ENCODE results near the gene SETD4. TPM values are rescaled to one million over a fixed set of nuclear protein-coding genes. Genes with fewer than 3 reads are reported as not detected.
"Not testable (repeated sequence)": the region's sequence is repeated elsewhere in the genome, so short reads cannot be mapped to it uniquely, and the experiment has no call there.

The SETD4 gene
- total RNA-seq, 2 experiments from 2014 or later: 15.0 to 15.9 TPM

- peaks cover 1% of the 10 kb centered on the region for H3K4me1 Mint-ChIP-seq
- no peak overlapping the region for H3K4me3 Mint-ChIP-seq
- H3K9me3 Mint-ChIP-seq: peaks cover 7% of the 10 kb centered on the region
- no peak overlapping the region for H3K27ac Mint-ChIP-seq
- peaks cover 7% of the 10 kb centered on the region for H3K36me3 Mint-ChIP-seq
- DNase-seq: no peak
- H3K27me3 Mint-ChIP-seq: peaks cover 4% of the 10 kb centered on the region
Measured at GRCh38 chr21:36089946-36090345, 29.6 kb upstream of the SETD4 start.

DNA sequence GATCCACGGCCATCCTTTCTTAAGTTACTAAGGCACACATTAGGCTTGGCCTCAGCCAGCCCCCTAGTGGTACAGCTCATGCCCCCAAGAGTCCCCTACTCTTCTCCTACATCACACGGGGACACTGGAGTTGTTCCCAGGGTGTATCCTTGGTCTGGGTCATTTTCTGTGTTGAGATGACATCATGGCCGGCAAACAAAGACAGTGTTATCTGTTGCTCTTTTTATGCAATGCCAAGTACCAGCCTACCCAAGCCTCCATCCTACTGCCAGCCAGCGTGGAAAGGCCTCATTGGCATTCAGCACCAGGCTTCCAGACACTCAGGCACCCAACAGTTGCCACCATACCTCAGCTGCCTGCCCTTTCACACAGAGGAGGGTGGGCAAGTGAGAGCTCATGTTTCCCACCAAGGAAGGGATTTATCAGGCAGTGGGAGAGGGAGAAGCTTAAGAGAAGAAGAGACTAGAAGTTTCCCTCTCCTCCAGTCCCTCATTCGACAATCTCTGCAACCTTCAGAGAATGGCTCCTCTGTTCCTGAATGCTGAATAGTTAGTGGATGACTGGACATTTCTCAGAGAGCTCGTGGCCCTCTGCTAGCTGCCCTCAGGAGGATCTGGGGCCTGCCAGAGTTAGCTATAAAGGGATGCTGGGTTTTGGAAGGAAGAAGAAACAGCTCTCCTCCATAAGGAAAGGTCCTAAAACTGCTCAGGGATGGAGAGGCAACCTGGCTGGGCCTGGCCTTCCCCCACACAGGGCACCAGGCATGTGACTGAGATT lies 27.2 kb upstream of the SETD4 start:
- Mint-ChIP-seq H3K27ac (no peak overlapping the region), H3K27me3 (no peaks in the 10 kb centered on the region), H3K36me3 (no peaks in the 10 kb centered on the region), H3K4me3 (no peak overlapping the region), H3K9me3 (no peaks in the 10 kb centered on the region), H3K4me1 (peaks cover 1% of the 10 kb centered on the region)
- DNase-seq: no peak

DNA sequence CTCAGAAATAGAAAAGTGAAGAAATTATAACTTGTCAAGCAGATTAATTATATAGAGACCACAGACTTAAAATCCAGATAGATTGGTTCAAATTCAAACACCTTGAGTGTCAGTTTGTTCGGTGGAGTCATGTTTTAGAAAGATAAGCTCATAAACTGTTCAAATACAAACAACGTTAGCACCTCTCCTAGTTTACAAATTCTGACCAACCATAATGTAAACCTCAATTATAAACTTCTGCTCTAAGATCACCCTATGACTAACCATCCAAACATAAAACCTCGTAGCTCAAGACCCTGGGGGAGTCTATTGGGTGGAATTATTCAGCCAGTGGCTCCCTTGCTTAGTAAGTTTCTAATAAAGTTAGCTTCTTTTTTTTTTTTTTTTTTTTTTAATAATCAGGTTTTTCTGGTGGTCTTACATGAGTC lies 21.9 kb upstream of the SETD4 start:
- Mint-ChIP-seq H3K9me3 (no peaks in the 10 kb centered on the region), H3K36me3 (no peaks in the 10 kb centered on the region), H3K4me3 (no peak overlapping the region), H3K4me1 (peaks cover 13% of the 10 kb centered on the region), H3K27ac (no peak overlapping the region), H3K27me3 (no peaks in the 10 kb centered on the region)
- no peak for DNase-seq

DNA sequence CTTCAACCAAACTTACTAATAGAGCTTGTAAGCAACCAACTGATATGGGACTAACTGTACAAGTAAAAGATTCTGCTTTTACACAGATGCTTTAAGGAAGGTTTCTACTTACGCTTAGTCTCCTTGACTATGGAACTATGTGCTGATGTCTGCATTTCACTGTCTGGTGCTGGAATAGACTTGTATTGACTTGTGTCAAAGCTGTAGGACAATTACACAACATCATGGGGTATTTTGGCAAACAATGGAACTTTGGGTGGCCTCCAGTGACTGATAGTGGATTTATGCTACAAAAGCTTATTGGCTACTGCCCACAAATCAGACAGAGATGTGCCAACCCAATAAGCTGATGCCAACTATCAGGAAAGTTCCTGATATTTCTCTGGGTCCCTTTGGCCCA lies 20.1 kb upstream of the SETD4 start:
- Mint-ChIP-seq H3K4me1 (peaks cover 27% of the 10 kb centered on the region), H3K36me3 (peaks cover 2% of the 10 kb centered on the region), H3K9me3 (no peaks in the 10 kb centered on the region), H3K4me3 (no peak overlapping the region), H3K27ac (no peak overlapping the region), H3K27me3 (no peaks in the 10 kb centered on the region)
- no peak for DNase-seq

DNA sequence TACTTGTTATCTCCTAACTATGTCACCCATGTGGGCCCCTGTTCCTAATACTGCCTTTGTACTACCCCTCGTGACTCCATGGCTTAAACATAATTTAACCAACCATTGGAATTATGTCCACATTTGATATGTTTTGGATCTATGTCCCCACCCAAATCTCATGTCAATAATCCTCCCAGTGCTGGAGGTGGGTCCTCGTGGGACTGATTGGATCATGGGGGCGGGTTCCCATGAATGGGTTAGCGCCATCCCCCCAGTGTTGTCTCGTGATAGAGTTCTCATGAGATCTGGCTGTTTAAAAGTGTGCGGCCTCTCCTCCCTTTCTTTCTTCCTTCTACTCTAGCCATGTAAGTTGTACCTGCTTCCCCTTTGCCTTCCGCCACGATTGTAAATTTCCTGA lies 19.3 kb upstream of the SETD4 start:
- H3K4me3 Mint-ChIP-seq: peak overlapping the region; percentile 61
- H3K4me1 Mint-ChIP-seq: peaks cover 28% of the 10 kb centered on the region
- peak overlapping the region; percentile 91 for H3K27ac Mint-ChIP-seq
- no peak for DNase-seq
- no peaks in the 10 kb centered on the region for H3K9me3 Mint-ChIP-seq
- H3K27me3 Mint-ChIP-seq: no peaks in the 10 kb centered on the region
- H3K36me3 Mint-ChIP-seq: peaks cover 2% of the 10 kb centered on the region

- no peaks in the 10 kb centered on the region for H3K9me3 Mint-ChIP-seq
- peak overlapping the region; percentile 61 for H3K4me3 Mint-ChIP-seq
- peak overlapping the region; percentile 91 for H3K27ac Mint-ChIP-seq
- H3K4me1 Mint-ChIP-seq: peaks cover 28% of the 10 kb centered on the region
- DNase-seq: peak; percentile 26
- no peaks in the 10 kb centered on the region for H3K27me3 Mint-ChIP-seq
- peaks cover 2% of the 10 kb centered on the region for H3K36me3 Mint-ChIP-seq
Measured at GRCh38 chr21:36079010-36079649, 18.8 kb upstream of the SETD4 start.

DNA sequence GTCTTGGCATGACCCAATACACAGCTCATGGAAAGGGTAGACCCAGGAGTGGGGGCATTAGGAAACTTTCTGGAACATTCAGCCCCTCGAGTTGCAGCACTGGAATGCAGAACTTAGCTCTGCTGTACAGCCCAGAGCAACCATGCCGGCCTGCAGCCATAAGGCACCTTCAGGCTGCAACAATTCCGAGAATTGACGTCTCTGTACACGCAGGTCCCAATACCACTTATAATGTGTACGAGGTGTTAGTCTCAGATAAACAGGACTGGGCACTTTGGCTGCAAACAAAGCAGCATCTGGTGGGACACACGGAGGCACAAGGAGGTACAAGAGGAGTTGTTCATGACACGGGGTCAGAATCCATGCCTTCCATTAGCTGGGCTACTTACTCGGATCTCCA lies 17.4 kb upstream of the SETD4 start:
- Mint-ChIP-seq H3K36me3 (peaks cover 2% of the 10 kb centered on the region), H3K27ac (no peak overlapping the region), H3K9me3 (no peaks in the 10 kb centered on the region), H3K4me3 (no peak overlapping the region), H3K27me3 (no peaks in the 10 kb centered on the region), H3K4me1 (peaks cover 35% of the 10 kb centered on the region)
- DNase-seq: no peak

GRCh38 chr21:36076878-36077655 lies 16.7 kb upstream of the SETD4 start:
- Mint-ChIP-seq H3K27ac (no peak overlapping the region), H3K36me3 (peaks cover 8% of the 10 kb centered on the region), H3K4me1 (peaks cover 39% of the 10 kb centered on the region), H3K4me3 (no peak overlapping the region), H3K27me3 (no peaks in the 10 kb centered on the region), H3K9me3 (no peaks in the 10 kb centered on the region)
- no peak for DNase-seq

GRCh38 chr21:36075953-36076352 lies 15.6 kb upstream of the SETD4 start:
- Mint-ChIP-seq H3K4me3 (no peak overlapping the region), H3K27ac (peak overlapping the region; percentile 68), H3K4me1 (peaks cover 48% of the 10 kb centered on the region), H3K36me3 (peaks cover 18% of the 10 kb centered on the region), H3K9me3 (no peaks in the 10 kb centered on the region), H3K27me3 (no peaks in the 10 kb centered on the region)
- no peak for DNase-seq

- H3K27ac Mint-ChIP-seq: no peak overlapping the region
- no peaks in the 10 kb centered on the region for H3K9me3 Mint-ChIP-seq
- no peak for DNase-seq
- no peaks in the 10 kb centered on the region for H3K27me3 Mint-ChIP-seq
- H3K4me1 Mint-ChIP-seq: peaks cover 56% of the 10 kb centered on the region
- H3K36me3 Mint-ChIP-seq: peaks cover 23% of the 10 kb centered on the region
- no peak overlapping the region for H3K4me3 Mint-ChIP-seq
Measured at GRCh38 chr21:36075171-36075570, 14.8 kb upstream of the SETD4 start.

- H3K27ac Mint-ChIP-seq, H3K9me3 Mint-ChIP-seq, H3K4me3 Mint-ChIP-seq, DNase-seq, H3K27me3 Mint-ChIP-seq: not testable (repeated sequence)
- Mint-ChIP-seq H3K4me1 (peaks cover 50% of the 10 kb centered on the region), H3K36me3 (peaks cover 30% of the 10 kb centered on the region)
Measured at GRCh38 chr21:36073911-36074310, 13.6 kb upstream of the SETD4 start.

DNA sequence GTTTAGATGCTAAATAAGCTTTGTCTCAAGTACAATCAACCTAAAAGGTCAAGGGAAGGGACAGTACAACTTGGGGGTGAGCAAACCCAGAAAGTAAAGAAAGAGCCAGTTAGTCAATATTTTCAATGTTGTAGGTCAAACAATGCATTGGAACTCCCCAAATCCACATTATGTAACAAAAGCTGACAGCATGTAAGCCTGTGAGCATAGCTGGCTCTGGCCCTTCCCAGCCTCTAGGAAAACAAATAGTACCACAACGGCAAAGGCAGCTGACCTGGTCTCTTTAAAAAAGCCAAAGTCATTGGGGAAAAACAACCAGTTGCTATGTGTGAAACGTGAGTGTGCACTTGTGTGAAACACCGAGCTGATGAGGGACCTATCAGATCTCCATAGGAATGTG lies 12.9 kb upstream of the SETD4 start:
- Mint-ChIP-seq H3K27ac (no peak overlapping the region), H3K9me3 (peaks cover 9% of the 10 kb centered on the region)
- DNase-seq: no peak

DNA sequence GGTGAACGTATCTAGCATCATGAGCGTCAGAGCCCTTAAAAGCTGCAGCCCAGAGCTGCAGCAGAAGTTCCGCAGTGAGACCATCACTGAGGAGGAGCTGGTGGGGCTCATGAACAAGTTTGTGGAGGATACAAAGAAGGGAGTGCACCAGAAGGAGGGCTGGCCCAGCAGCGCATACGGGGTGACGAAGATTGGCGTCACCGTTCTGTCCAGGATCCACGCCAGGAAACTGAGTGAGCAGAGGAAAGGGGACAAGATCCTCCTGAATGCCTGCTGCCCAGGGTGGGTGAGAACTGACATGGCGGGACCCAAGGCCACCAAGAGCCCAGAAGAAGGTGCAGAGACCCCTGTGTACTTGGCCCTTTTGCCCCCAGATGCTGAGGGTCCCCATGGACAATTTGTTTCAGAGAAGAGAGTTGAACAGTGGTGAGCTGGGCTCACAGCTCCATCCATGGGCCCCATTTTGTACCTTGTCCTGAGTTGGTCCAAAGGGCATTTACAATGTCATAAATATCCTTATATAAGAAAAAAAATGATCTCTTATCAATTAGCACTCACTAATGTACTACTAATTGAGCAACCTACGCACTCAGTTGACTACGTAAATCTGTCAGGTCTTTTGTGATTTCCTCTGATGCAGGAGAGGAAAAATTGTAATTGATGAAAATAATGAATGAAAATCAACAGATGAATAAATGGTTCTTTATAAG lies 12.3 kb upstream of the SETD4 start:
- Mint-ChIP-seq H3K4me1 (peaks cover 47% of the 10 kb centered on the region), H3K27me3 (no peaks in the 10 kb centered on the region), H3K4me3 (no peak overlapping the region), H3K27ac (no peak overlapping the region), H3K36me3 (peaks cover 33% of the 10 kb centered on the region), H3K9me3 (peaks cover 11% of the 10 kb centered on the region)
- DNase-seq: no peak

More for the DNA sequence above, 12.9 kb upstream of the SETD4 start:
- H3K27me3 Mint-ChIP-seq: no peaks in the 10 kb centered on the region
- H3K4me1 Mint-ChIP-seq: peaks cover 47% of the 10 kb centered on the region
- H3K4me3 Mint-ChIP-seq: no peak overlapping the region
- peaks cover 33% of the 10 kb centered on the region for H3K36me3 Mint-ChIP-seq

GRCh38 chr21:36070999-36071398 lies 10.7 kb upstream of the SETD4 start:
- peaks cover 33% of the 10 kb centered on the region for H3K36me3 Mint-ChIP-seq
- peak overlapping the region; percentile 2 for H3K27ac Mint-ChIP-seq
- H3K9me3 Mint-ChIP-seq: peaks cover 13% of the 10 kb centered on the region
- no peaks in the 10 kb centered on the region for H3K27me3 Mint-ChIP-seq
- H3K4me1 Mint-ChIP-seq: peaks cover 42% of the 10 kb centered on the region
- DNase-seq: no peak
- H3K4me3 Mint-ChIP-seq: peak overlapping the region; percentile 72

Measured in activated naive CD8-positive, alpha-beta T cell treated with anti-CD3 and anti-CD28 coated beads for 36 hours (primary cell).